DND-41 (cell line): Measurements from ENCODE around the gene FAM78A.

Experiments used
- CTCF ChIP-seq: IDR thresholded peaks from 2 replicates; pipeline ENCODE4 v1.5.1; 2012; ENCODE audit warnings: borderline replicate concordance, low read length, moderate library complexity, mild to moderate bottlenecking; ENCODE audit not compliant: poor library complexity, severe bottlenecking; ENCODE audit errors: extremely low read depth
- EZH2 ChIP-seq: IDR thresholded peaks from 3 replicates; pipeline ENCODE4 v1.6.1; 2012; ENCODE audit warnings: borderline replicate concordance, low read depth, mild to moderate bottlenecking, moderate library complexity, low read length, inconsistent platforms; ENCODE audit not compliant: severe bottlenecking

GRCh38 chr9:131253891-131254491 lies 22.3 kb downstream of the FAM78A start:
- TF ChIP-seq CTCF (no peak), EZH2 (no peak)
